DND-41 (cell line): Measurements from ENCODE around the gene ASPM.

Experiments used
- EZH2 ChIP-seq: IDR thresholded peaks from 3 replicates; pipeline ENCODE4 v1.6.1; 2012; ENCODE audit warnings: borderline replicate concordance, low read depth, mild to moderate bottlenecking, moderate library complexity, low read length, inconsistent platforms; ENCODE audit not compliant: severe bottlenecking
- TF ChIP-seq, protein P1 (sequence below): IDR thresholded peaks from 2 replicates; pipeline ENCODE4 v1.5.1; 2012; ENCODE audit warnings: borderline replicate concordance, low read length, moderate library complexity, mild to moderate bottlenecking; ENCODE audit not compliant: poor library complexity, severe bottlenecking; ENCODE audit errors: extremely low read depth

DNA sequence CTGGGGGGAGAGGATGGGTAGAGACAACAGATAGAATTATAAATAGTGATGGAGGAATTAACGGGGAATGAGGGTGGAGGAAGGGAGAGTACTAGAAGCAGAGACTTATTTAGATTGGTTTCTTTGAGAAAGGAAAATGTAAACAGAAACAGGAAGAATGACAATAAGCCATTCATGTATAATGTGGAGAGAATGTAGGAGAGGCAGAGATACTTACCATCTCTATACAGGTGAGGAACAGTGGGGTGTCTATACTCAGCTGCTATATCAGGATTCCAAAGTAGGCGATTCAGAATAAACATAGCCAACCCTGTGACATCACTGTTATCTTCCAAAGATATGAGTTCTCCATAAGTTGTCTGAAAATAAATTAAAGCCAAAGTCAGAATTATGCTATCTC, 16.8 kb downstream of the ASPM start:
- TF ChIP-seq, protein P1, sequence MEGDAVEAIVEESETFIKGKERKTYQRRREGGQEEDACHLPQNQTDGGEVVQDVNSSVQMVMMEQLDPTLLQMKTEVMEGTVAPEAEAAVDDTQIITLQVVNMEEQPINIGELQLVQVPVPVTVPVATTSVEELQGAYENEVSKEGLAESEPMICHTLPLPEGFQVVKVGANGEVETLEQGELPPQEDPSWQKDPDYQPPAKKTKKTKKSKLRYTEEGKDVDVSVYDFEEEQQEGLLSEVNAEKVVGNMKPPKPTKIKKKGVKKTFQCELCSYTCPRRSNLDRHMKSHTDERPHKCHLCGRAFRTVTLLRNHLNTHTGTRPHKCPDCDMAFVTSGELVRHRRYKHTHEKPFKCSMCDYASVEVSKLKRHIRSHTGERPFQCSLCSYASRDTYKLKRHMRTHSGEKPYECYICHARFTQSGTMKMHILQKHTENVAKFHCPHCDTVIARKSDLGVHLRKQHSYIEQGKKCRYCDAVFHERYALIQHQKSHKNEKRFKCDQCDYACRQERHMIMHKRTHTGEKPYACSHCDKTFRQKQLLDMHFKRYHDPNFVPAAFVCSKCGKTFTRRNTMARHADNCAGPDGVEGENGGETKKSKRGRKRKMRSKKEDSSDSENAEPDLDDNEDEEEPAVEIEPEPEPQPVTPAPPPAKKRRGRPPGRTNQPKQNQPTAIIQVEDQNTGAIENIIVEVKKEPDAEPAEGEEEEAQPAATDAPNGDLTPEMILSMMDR = no peak
- TF ChIP-seq EZH2 = no peak
